A549 treated with AZD2906 at 1 μM for 4 hours (cell line): ENCODE measurements around the gene FNDC3A. TPM values are rescaled to one million over a fixed set of nuclear protein-coding genes. Genes with fewer than 3 reads are reported as not detected.

Experiments used
- total RNA-seq: library from RNA; stranded (reverse); fragments of 200-300 nt; extraction: Qiagen RNA extraction; gene quantifications from 5 replicates; pipeline ENCODE4 v1.2.3, GENCODE V29; 2022

FNDC3A gene
- 16.7 to 27.5 TPM (median 21.7 TPM) in 5 replicates for total RNA-seq

GRCh38 chr13:48975856-48976575 lies at the start of gene FNDC3A:
FNDC3A (plus strand) TSS chr13:48975912; CDS start chr13:49006191, 30,279 bp downstream.

GRCh38 chr13:49220036-49220855 lies 244.5 kb downstream of the FNDC3A start, which contains the start of gene MLNR:
MLNR (plus strand) TSS chr13:49220338; CDS start chr13:49220338, 0 bp downstream.

GRCh38 chr13:49247643-49248621 lies 272.2 kb downstream of the FNDC3A start, which contains the start of gene CDADC1:
CDADC1 (plus strand) TSS chr13:49247925; CDS start chr13:49248038, 113 bp downstream.

Other genes with a start within 250 kb of the FNDC3A start
- 0.39 to 0.66 TPM (median 0.57 TPM) in 5 replicates for gene MLNR, start 244.4 kb downstream of the FNDC3A start, total RNA-seq